Activated T-cell treated with anti-CD3 and anti-CD28 coated beads for 1 hour (primary cell): ENCODE results near the gene CCNI2.
A peak's percentile ranks its signal among the peaks of the same experiment; 100 is the strongest.

Source experiments
- DNase-seq: peaks from one replicate; pipeline ENCODE4 v3.0.0-alpha.2; 2020; ENCODE audit warnings: low read depth

Gene CCNI2

GRCh38 chr5:132746954-132747615 lies at the start of gene CCNI2:
Gene CCNI2, plus strand, starts transcription at chr5:132747426. Its CDS starts 70 bp downstream, at chr5:132747496.
- peak; percentile 53 for DNase-seq

- DNase-seq: no peak
These were observed 42.4 kb upstream of the CCNI2 start for GRCh38 chr5:132704875-132705274.

GRCh38 chr5:132708645-132709044 lies 38.6 kb upstream of the CCNI2 start:
- no peak for DNase-seq

- DNase-seq: no peak
These were observed 32.5 kb upstream of the CCNI2 start for GRCh38 chr5:132714456-132715307.

- no peak for DNase-seq
These were observed 28.5 kb upstream of the CCNI2 start for GRCh38 chr5:132718544-132719312.

GRCh38 chr5:132725745-132726144 lies 21.5 kb upstream of the CCNI2 start:
- DNase-seq: no peak

- no peak for DNase-seq
These were observed 17.3 kb upstream of the CCNI2 start for GRCh38 chr5:132729896-132730295.

GRCh38 chr5:132733499-132734148 lies 13.6 kb upstream of the CCNI2 start:
- no peak for DNase-seq

GRCh38 chr5:132734687-132735086 lies 12.5 kb upstream of the CCNI2 start:
- no peak for DNase-seq

- peak; percentile 99 for DNase-seq
These were observed 10.1 kb upstream of the CCNI2 start, which contains the start of gene KIF3A for GRCh38 chr5:132736853-132737833. Gene KIF3A, minus strand, starts transcription at chr5:132737546. Its CDS starts 127 bp downstream, at chr5:132737419.

- DNase-seq: no peak
These were observed 9.1 kb upstream of the CCNI2 start for GRCh38 chr5:132737982-132738681.

- no peak for DNase-seq
These were observed 8.0 kb upstream of the CCNI2 start for GRCh38 chr5:132739232-132739631.

- no peak for DNase-seq
These were observed 5.1 kb upstream of the CCNI2 start for GRCh38 chr5:132742158-132742557.

GRCh38 chr5:132742626-132743025 lies 4.6 kb upstream of the CCNI2 start:
- DNase-seq: no peak

- no peak for DNase-seq
These were observed 2.6 kb upstream of the CCNI2 start for GRCh38 chr5:132744659-132745058.

- DNase-seq: no peak
These were observed 653 bp upstream of the CCNI2 start for GRCh38 chr5:132746592-132746953.

- DNase-seq: peak; percentile 33
These were observed 602 bp downstream of the CCNI2 start for GRCh38 chr5:132747616-132748440.

GRCh38 chr5:132748522-132749000 lies 1.3 kb downstream of the CCNI2 start:
- no peak for DNase-seq

- DNase-seq: no peak
These were observed 2.3 kb downstream of the CCNI2 start for GRCh38 chr5:132749506-132749905.
